ENCODE measurements around the gene GK. TPM values are rescaled to one million over a fixed set of nuclear protein-coding genes. Genes with fewer than 3 reads are reported as not detected.
A peak's percentile ranks its signal among the peaks of the same experiment; 100 is the strongest.
"Not testable (repeated sequence)": the region's sequence is repeated elsewhere in the genome, so short reads cannot be mapped to it uniquely, and the experiment has no call there.

The GK gene
- polyA plus RNA-seq, 12 donors = 3.2 to 8.5 (median 5.4) TPM; not detected in 1

- no peak for DNase-seq
Measured at GRCh38 chrX:30693999-30694650, 40.9 kb downstream of the GK start.

- DNase-seq = no peak
Measured at GRCh38 chrX:30702736-30703135, 49.5 kb downstream of the GK start.

- no peak for DNase-seq
Measured at GRCh38 chrX:30706216-30706775, 53.1 kb downstream of the GK start.

GRCh38 chrX:30712214-30712613 lies 59.0 kb downstream of the GK start:
- DNase-seq = no peak

GRCh38 chrX:30713061-30713525 lies 59.9 kb downstream of the GK start:
- peak; percentile 20 for DNase-seq

GRCh38 chrX:30714138-30714537 lies 60.9 kb downstream of the GK start:
- no peak for DNase-seq

GRCh38 chrX:30715976-30716375 lies 62.8 kb downstream of the GK start:
- DNase-seq = no peak

- DNase-seq = no peak
Measured at GRCh38 chrX:30733852-30734660, 80.8 kb downstream of the GK start.

- no peak for DNase-seq
Measured at GRCh38 chrX:30734782-30735181, 81.6 kb downstream of the GK start.

- DNase-seq = peak; percentile 34
Measured at GRCh38 chrX:30735839-30736238, 82.6 kb downstream of the GK start.

- no peak for DNase-seq
Measured at GRCh38 chrX:30741545-30741944, 88.3 kb downstream of the GK start.

GRCh38 chrX:30748342-30748960 lies 95.2 kb downstream of the GK start:
- DNase-seq = no peak

- no peak for DNase-seq
Measured at GRCh38 chrX:30751497-30751896, 98.3 kb downstream of the GK start.

- no peak for DNase-seq
Measured at GRCh38 chrX:30762755-30763154, 109.5 kb downstream of the GK start.

- DNase-seq = not testable (repeated sequence)
Measured at GRCh38 chrX:30773764-30774163, 120.5 kb downstream of the GK start.

- no peak for DNase-seq
Measured at GRCh38 chrX:30777575-30777974, 124.4 kb downstream of the GK start.

GRCh38 chrX:30779453-30780030 lies 126.3 kb downstream of the GK start:
- DNase-seq = no peak

Other genes starting within 250 kb of the GK start
- 1 to 10 TPM in 1 of 12 donors, under 1 TPM in 9, not detected in 2; 0.23 to 2.3 (median 0.53) TPM for gene TASL, start 75.7 kb upstream of the GK start, polyA plus RNA-seq (ENCODE audit: insufficient read length in 12 of 12)
- gene TAB3, start 235.8 kb downstream of the GK start, polyA plus RNA-seq (ENCODE audit: insufficient read length in 12 of 12) = 10 to 100 TPM in 11 of 12 donors, not detected in 1; 11.0 to 24.5 (median 13.8) TPM